HG03139 (cell line): ENCODE measurements around the gene MAEA.
A peak's percentile ranks its signal among the peaks of the same experiment; 100 is the strongest.

Experiments used
- ATAC-seq: cut with Tn5 transposase; IDR thresholded peaks from one replicate; pipeline ENCODE4 v1.9.1; 2021; ENCODE audit not compliant: unreplicated experiment

MAEA gene

GRCh38 chr4:1289207-1290164 lies at the start of gene MAEA:
Gene MAEA, plus strand, starts transcription at chr4:1289891. Its CDS starts 23 bp downstream, at chr4:1289914.
- peak; percentile 94 for ATAC-seq

DNA sequence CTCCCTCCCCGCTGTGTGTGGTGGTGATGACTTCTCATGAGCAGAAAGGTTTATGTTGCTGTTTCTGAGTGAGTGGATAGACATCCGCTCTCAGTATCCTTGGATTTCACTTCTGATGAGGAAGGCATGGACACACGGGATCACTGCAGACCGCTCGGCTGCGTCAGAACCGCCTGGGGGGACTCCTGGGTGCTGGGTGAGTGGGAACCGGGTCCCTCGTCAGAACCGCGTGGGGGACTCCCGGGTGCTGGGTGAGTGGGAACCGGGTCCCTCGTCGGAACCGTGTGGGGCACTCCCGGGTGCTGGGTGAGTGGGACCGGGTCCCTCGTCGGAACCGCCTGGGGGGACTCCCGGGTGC lies 49.8 kb upstream of the MAEA start:
- no peak for ATAC-seq

- no peak for ATAC-seq
These were observed 48.8 kb upstream of the MAEA start for GRCh38 chr4:1240721-1241465.

GRCh38 chr4:1241466-1241935 lies 48.2 kb upstream of the MAEA start:
- no peak for ATAC-seq

DNA sequence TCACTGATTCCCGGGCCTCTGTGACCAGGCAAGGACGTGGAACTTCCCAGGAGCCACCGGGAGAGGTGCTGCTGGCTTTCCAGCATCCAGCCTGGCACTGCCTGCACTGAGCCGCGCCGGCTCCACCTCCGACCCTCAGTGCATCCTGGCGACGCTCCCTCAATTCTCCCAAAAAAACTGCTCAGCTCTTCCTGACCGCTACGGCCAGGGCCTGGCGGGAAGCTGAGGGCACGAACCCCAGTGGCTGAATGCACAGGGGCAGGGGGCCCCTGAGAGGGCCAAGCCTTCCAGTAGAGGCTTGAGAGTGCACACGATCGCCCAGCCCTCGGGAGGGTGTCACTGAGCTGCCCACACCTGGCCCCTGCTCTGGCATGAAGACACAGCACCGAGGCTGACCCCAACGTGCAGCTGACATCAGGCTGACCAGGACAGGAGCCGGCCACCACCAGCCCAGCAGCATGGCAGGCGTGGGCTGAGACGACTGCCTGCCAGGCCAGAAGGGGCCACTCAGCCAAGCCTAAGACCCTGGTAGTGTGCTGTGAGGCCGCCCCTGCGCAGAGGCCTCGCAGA lies 47.7 kb upstream of the MAEA start:
- no peak for ATAC-seq

DNA sequence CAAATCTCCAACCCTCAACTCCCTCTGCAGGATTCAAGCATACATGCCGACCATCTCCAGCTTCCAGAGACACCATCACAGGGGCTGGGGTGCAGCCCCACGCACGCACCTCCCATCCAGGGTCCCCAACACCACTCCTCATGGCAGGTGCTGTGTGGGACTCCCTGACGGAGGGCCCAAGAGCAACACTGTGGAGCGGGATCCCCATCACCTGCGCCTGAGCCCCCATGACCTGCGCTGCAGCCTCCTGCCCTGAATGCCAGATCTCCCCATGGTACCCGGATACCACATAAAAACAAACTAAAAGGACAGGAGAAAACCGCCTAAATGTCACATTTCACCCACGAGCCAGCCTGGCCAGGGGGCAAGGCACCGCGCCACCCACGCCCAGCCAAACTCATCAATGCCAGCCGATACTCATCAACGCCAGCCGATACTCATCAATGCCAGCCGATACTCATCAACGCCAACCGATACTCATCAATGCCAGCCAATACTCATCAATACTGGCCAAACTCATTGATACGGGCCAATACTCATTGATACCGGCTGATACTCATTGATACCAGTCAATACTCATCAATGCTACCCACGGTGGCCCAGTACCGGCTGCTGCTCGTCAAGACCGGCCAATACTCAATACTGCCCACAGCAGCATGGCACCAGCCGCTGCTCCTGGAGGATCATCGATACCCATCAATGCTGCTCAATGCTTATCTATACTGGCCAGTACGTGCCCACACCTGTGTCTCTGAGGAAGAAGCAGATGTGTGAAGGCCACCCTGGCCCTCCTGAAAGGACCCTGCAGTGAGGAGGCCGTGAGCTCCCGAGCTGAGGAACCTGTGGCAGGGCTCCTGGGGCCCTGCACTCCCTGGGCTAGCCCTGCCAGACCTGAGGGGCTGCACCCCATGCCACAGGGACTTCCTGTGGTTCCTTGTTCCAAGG lies 46.9 kb upstream of the MAEA start:
- no peak for ATAC-seq

GRCh38 chr4:1243451-1244080 lies 46.1 kb upstream of the MAEA start:
- ATAC-seq: no peak

DNA sequence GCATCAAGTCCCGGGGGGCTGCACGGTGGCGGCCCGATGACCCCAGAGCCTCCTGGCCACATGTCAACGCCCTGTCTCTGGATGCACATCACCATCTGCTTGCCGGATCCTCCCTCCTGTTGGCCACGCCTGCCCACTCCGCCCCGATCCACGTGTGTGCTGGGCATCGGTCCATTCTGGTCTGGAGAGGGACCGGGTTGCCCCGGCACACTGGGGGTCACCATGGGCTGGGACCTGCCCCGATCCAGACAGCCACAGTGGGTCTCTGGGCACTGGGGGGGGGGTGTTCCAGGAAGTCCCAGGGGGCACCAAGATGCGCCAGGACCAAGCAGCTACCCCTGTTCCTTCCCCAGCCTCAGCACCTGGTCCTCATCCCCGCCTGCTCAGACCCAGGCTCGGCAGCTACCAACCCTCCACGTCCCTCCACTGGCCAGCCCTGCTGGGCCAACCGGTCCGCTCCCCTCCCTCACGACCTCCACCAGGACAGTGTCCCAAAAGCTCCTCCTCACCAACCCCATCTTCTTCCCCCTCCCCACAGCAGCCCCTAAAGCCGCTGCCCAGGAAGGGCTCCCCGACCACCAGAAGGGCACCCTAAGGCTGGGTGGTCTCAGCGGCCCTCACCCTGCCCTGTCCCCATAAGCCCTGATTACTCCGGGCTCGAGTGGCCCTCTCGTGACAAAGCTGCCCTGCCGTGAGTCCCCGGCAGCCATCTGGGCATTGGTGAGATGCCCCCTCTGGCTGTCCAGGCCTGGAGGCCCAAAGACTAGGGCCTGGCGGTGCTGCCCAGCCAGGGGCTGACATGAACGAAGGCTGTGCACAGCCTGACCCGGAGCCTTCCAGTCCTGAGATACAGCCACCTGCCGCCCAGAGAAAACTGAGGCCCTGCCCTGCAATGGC lies 45.4 kb upstream of the MAEA start:
- ATAC-seq: no peak

DNA sequence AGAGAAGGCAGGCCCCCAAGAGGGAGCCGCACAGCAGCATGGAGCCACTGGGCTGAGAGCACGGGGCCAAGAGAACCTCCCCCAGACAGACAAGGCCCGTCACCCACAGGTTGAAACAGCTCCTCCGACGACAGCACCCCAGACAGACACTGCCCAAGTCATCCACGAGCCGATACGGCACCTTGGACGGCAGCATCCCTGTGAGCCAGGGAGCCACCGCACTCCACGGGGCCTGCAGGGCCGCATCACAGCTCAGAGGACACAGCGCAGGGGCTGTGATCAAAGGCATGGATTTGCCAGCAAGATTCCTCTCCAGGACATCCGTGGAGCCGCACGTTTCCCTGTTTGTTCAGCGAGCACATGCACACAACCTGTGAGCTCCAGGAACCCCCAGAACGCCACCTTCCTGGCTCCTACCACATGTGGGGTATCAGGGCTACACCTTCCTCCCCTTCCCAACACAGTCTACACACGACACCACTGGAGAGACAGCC lies 44.7 kb upstream of the MAEA start:
- ATAC-seq: no peak

DNA sequence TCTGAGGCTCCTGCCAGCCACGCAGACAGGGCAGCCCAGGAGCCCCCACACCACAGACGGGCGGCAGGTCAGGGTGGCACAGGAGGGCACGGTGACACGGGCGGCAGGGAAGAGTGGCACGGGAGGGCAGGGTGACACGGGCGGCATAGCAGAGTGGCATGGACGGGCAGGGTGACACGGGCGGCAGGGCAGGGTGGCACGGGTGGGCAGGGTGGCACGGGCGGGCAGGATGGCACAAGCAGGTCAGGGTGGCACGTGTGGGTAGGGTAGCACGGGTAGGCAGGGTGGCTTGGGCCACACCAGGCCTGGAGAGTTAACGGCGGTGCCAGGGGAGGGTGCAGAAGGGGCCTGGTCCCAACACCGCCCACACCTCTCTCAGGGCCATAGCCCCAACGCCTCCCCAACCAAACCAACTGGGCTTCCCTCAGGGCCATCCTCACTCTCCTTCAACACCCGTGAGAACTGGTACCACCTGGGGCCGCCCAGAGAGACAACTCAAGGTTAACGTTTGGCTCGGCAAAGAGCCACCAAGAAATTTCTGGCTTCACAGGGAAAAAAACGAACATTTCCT lies 44.1 kb upstream of the MAEA start:
- no peak for ATAC-seq

DNA sequence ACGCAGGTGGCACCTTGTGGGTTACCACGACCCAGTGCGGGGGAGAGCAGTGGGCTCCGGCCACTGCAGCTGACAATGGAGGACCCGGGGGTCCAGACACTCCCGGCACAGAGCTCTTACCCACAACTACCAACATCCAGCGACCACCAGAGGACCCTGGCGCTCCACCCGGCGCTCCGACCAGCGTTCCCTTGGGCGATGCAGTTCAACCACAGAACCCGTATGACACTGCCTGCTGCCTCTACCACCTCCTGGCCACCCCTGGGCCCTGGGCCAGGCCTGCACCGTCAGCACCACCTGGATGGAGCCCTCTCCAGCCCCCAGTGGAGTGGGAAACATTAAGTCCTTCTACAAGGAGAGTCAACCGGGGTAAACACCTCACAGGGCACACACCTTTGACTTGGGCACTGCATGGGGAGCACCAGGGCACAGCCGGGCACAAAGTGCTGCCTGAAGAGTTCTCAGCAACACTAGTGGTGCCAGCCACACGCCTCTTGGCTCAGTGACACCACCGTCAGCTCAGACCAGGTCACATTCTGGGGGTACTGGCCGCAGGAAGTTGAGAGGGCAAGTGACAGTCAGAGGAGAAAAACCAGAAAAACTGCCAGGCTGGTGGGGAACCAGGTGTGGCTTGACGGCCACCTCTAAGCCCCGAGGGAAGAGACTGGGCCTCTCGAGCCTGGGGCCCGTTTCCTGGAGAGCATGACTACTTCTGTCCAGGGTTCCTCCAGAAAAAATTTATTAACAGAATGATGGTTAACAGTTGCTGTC lies 43.4 kb upstream of the MAEA start:
- no peak for ATAC-seq

- no peak for ATAC-seq
These were observed 42.5 kb upstream of the MAEA start for GRCh38 chr4:1246901-1247863.

GRCh38 chr4:1247864-1248244 lies 41.8 kb upstream of the MAEA start:
- peak; percentile 2 for ATAC-seq

GRCh38 chr4:1248245-1249147 lies 41.2 kb upstream of the MAEA start, which contains the start of gene CTBP1:
Gene CTBP1, minus strand, starts transcription at chr4:1249130. Its CDS starts 7,799 bp downstream, at chr4:1241331.
- peak; percentile 36 for ATAC-seq

GRCh38 chr4:1249148-1249730 lies 40.5 kb upstream of the MAEA start:
- ATAC-seq: peak; percentile 39
